HG03575 (cell line): ENCODE data around the gene KCNC1.

ENCODE experiments used
- ATAC-seq: cut with Tn5 transposase; IDR thresholded peaks from one replicate; pipeline ENCODE4 v1.9.1; 2021; ENCODE audit not compliant: unreplicated experiment, insufficient number of reproducible peaks, low FRiP score; ENCODE audit errors: extremely low read depth

Gene KCNC1

GRCh38 chr11:17734418-17734911, at the start of gene KCNC1:
KCNC1 (plus strand) TSS chr11:17734781; CDS start chr11:17736003, 1,222 bp downstream.
- ATAC-seq: no peak

DNA sequence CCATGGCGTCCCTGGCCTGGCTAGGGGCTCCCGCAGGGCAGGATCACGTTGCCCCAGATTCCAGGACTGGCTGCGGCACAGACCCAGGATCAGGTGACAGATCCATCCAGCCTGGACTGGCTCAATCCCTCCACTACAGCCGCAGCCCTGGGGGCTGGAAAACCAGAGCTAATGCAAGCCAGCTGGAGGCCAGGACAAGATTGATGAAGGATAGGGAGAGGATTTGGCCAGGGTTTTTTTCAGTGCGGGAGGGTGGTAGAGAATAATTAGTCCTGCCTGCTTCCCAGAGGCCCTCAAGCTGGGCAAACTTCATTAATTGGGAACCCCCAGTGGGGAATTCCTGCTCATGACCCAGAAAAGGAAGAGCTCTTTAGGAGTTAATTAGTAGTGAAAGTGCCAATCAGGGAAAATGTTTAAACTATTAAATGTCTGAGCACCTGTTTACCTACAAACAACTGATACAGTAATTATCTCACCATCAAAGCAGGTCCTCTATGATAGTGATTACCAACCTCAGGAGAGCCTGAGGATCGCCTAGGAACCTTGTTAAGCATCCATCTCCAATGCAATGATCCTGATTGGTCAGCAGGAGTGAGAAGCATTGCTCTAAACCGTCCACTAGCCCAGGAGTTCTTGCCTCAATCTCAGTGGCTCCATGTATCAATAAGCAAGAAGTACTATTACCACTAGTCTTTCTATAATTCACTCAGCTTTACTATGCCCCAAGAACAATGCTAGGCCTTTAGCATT, 48.2 kb upstream of the KCNC1 start:
- ATAC-seq: no peak

DNA sequence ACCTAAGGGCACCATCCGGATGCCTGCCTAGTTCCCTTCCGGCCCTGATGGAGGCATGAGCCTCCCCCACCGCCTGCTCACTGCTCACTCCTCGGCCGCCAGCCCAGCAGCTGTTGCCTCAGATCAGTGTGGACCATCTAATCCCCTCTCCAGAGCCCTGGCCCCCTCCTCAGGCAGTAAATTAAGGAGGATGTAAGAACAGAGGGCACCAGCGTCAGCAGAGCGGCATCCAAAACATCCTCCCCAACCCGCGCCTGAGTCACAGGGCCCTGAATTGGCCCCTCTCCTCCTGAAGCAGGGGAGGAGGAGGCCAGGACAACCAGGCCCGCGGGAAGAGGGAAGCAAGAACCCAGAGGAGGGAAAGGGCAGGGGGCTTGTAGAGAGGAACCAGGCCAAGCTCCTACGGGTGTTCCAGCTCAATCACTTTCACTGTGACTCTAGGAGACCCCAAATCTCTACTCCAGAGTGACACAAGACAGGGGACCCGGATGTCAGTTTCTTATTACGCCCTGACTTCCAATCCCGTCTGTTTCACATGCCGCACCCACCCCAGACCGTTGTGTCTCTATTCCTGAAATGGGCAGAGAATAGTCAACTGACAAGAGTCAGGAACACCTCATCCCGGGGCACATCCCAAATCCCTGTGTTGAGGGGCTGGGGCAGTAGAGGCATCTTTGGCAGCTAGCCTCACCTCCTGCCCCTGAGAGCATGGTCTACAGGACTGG, 46.5 kb upstream of the KCNC1 start:
- no peak for ATAC-seq

GRCh38 chr11:17691550-17691949, 43.0 kb upstream of the KCNC1 start:
- ATAC-seq: no peak

DNA sequence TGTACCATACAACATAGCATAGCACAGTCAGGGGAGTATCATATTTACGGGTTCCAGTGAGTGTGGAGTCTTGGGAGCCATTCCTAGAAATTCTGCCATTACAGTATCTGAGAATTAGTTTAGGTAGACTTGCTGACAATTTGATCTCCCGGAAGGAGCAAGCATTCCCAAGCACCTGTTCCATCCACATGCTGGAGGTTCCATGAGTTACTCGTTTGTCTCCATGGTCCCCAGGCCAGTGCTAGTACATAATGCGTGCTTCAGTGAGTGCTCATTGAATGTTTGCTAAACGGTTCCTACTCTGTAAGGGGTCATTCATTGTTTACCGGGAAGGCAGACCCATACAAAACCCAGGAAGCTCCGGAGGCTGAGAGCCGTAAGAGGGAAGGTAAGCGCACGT, 42.6 kb upstream of the KCNC1 start:
- no peak for ATAC-seq

GRCh38 chr11:17692931-17693330, 41.6 kb upstream of the KCNC1 start:
- ATAC-seq: no peak

GRCh38 chr11:17693531-17693930, 41.0 kb upstream of the KCNC1 start:
- ATAC-seq: no peak

DNA sequence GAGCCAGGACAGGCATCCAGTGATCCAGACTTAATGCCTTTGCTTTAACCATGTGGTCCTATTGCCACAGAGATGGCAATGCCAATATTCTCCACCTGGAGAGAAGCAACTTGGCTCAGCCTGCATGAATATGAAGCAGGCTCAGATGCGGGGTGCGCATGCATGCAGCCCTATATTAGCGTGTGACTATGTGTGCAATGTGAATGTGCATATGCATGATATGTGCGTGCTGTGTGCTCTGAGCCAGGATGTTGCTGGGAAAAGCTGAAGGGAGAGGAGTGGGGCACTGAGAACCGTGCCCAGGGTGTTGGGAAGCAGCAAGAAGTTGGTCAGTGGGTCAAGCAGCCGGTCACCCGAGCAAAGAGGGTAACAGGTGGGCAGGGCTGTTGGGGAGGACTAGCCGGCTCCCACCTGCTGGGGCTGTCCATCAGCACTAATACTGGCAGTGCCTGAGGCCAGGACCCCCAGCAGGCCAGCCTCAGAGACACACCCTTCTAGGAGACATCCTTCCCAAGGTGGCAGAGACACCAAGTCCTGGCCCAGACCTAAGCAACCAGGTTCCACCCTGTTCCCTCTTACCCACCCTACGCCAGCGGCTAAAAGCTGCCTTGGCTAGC, 40.0 kb upstream of the KCNC1 start:
- no peak for ATAC-seq

GRCh38 chr11:17695454-17696441, 38.8 kb upstream of the KCNC1 start:
- no peak for ATAC-seq

- no peak for ATAC-seq
Measured at GRCh38 chr11:17696741-17697140, 37.8 kb upstream of the KCNC1 start.

GRCh38 chr11:17697175-17697949, 37.2 kb upstream of the KCNC1 start:
- no peak for ATAC-seq

DNA sequence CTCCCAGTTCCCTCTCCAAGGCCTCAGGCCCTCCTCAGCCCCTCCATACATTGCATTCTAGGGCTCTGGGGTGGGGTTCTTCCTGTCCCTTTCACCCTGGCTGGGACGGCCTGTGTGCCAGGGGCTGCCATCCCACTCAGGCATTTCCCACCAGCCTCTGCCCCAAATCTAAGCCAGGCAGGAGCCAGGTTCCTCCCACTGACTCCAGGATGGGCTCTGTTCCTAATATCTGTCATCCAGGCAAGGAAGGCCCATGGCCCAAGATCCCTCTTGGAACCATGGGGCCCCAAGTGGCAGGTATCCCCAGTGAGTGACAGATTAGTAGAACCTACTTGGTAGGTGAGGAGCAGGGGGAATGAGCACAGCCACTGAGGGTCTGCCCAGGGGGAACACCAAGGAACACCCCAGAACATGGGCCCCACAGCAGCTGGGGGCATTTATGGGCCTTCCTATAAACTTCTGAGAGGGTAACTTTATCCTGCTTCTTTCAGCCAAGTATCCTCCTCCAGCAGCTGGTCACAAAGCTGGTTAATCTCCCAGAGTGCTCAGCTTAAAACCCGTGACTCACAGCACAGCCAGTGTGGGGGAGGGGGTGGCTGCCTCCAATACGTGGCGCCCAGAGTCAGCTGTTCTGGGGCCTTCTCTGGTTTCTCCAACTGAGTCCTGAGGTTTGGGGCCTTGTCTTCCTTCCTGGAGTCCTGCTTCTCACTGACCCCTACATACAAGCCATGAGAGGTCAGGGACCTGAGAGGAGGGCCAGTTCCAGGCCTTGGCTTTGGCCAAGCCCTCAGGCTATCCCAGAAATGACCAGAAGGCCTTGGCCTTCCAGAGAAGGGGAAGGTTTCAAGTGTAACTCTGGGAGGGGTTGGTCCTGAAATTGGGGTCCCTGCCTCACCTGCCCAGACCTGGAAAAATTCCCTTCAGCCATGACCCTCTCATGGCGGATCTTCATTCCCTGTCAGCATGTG, 35.1 kb upstream of the KCNC1 start:
- ATAC-seq: no peak

- no peak for ATAC-seq
Measured at GRCh38 chr11:17700991-17701390, 33.6 kb upstream of the KCNC1 start.

GRCh38 chr11:17702876-17703275, 31.7 kb upstream of the KCNC1 start:
- ATAC-seq: no peak

DNA sequence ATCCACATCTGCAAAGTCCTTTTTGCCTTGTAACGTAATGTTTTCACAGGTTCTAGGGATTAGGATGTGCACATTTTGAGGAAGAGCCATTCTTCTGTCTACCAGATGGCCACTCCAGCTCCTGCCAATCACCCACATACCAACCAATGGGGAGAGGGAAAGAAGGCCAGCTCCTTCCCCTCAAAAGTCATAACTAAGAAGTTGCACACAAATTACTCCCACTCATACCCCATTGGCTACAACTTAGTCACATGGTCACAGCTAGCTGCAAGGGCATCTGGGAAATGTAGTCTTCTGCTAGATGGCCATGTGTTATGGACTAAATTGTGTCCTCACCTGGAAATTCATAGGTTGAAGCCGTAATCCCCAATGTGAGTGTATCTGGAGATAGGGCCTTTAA, 30.6 kb upstream of the KCNC1 start:
- ATAC-seq: no peak

DNA sequence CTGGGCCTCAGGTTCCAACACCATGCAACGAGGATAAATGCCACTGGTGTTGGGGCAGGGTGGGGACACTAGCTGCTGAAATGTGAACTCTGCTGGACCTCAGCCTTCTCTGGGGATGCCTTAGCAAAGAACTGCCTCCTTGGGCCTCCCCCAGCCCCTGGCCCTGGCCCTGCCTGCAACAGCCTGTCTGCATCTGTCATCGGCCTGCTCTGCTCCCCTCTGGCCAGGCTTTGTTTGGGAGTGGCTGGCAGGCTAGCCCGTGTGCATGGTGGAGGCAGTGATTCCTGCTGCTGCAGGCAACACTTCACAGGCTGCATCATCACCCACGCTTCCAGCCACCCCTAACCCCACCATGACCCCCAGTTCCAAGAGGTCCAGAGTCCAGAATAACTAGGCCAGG, 26.8 kb upstream of the KCNC1 start:
- no peak for ATAC-seq

DNA sequence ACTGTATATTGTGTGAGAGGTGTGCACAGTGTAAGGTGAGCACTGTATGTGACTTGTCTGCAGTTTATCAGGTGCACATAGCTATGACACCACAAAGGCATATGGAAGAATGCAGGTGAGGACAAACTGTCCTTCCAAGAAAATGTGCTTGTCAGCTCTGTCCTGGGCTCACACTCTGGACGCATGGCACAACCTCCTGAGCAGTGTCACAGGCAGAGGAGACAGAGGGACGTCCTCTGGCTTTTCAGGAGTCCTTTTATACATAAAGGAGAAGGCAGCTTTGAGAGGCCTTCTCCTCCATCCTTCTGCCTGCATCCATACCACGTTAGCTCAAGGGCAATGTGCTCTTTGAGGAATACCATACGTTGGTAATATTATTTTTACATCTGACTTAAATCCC, 22.7 kb upstream of the KCNC1 start:
- no peak for ATAC-seq
